HL-60 (cell line): ENCODE measurements around the gene ATP6V1D.
"Not testable (repeated sequence)": the region's sequence is repeated elsewhere in the genome, so short reads cannot be mapped to it uniquely, and the experiment has no call there.

Experiments
- DNase-seq, 2 experiments: peaks; one replicate each; pipeline ENCODE4 v3.0.0-alpha.2; 2010 to 2020; ENCODE audit warnings: low read depth in 1 of 2, low spot score in 1 of 2
- H3K27ac ChIP-seq: fragments of 250-450 bp; sonication (Bioruptor Pico); replicated peaks from 2 replicates; pipeline ENCODE4 v1.5.1; 2020; ENCODE audit warnings: mild to moderate bottlenecking, moderate library complexity
- H3K27me3 ChIP-seq: fragments of 250-450 bp; sonication (Bioruptor Pico); 2 replicates; pipeline ENCODE4 v1.5.1; 2021; ENCODE audit warnings: mild to moderate bottlenecking, moderate library complexity; ENCODE audit not compliant: insufficient read depth, poor library complexity, severe bottlenecking
- H3K4me3 ChIP-seq: replicated peaks from 2 replicates; pipeline ENCODE4 v1.5.1; 2011; ENCODE audit warnings: mild to moderate bottlenecking, control low read depth, low read length; ENCODE audit not compliant: insufficient read depth
- CTCF ChIP-seq: IDR thresholded peaks from one replicate; pipeline ENCODE4 v1.5.1; 2011; ENCODE audit warnings: low read length, control low read depth, inconsistent platforms; ENCODE audit not compliant: insufficient read depth
- GABPA ChIP-seq: IDR thresholded peaks from 2 replicates; pipeline ENCODE4 v1.6.1; 2012; ENCODE audit warnings: low read depth
- POLR2AphosphoS5 ChIP-seq: IDR thresholded peaks from 2 replicates; pipeline ENCODE4 v1.6.1; 2012; ENCODE audit warnings: low read depth
- REST ChIP-seq: IDR thresholded peaks from 2 replicates; pipeline ENCODE4 v1.6.1; 2012; ENCODE audit warnings: low read depth; ENCODE audit not compliant: insufficient replicate concordance
- SPI1 ChIP-seq: IDR thresholded peaks from 2 replicates; pipeline ENCODE4 v1.6.1; 2012; ENCODE audit warnings: low read depth, mild to moderate bottlenecking, borderline replicate concordance

The ATP6V1D gene

GRCh38 chr14:67345583-67345982 is 14.0 kb downstream of the ATP6V1D start:
- Histone ChIP-seq H3K4me3 (no peak overlapping the region), H3K27me3 (no peaks in the 10 kb centered on the region), H3K27ac (no peak overlapping the region)
- TF ChIP-seq REST (no peak), POLR2AphosphoS5 (no peak), GABPA (no peak), CTCF (no peak), SPI1 (no peak)
- DNase-seq = no peak

GRCh38 chr14:67343601-67344230 is 15.9 kb downstream of the ATP6V1D start:
- Histone ChIP-seq H3K4me3 (no peak overlapping the region), H3K27ac (no peak overlapping the region), H3K27me3 (no peaks in the 10 kb centered on the region)
- no peak for DNase-seq
- TF ChIP-seq CTCF (no peak), REST (no peak), GABPA (no peak), SPI1 (no peak), POLR2AphosphoS5 (no peak)

- H3K4me3 ChIP-seq, H3K27me3 ChIP-seq, DNase-seq, H3K27ac ChIP-seq: not testable (repeated sequence)
Observed at GRCh38 chr14:67341231-67341630, 18.4 kb downstream of the ATP6V1D start.

- TF ChIP-seq SPI1 = no peak
- no peak for TF ChIP-seq CTCF
- TF ChIP-seq GABPA = no peak
- TF ChIP-seq REST = no peak
- TF ChIP-seq POLR2AphosphoS5 = no peak
- no peak overlapping the region for H3K4me3 ChIP-seq
- H3K27ac ChIP-seq = no peak overlapping the region
- no peak for DNase-seq
- H3K27me3 ChIP-seq = no peaks in the 10 kb centered on the region
Observed at GRCh38 chr14:67335781-67336180, 23.8 kb downstream of the ATP6V1D start.
